Panc1 (cell line): Measurements from ENCODE around the gene KHDRBS1.
"Not testable (repeated sequence)": the region's sequence is repeated elsewhere in the genome, so short reads cannot be mapped to it uniquely, and the experiment has no call there.

Source experiments
- POLR2AphosphoS5 ChIP-seq: IDR thresholded peaks from 2 replicates; pipeline ENCODE4 v1.6.1; 2012; ENCODE audit warnings: mild to moderate bottlenecking, low read depth, low read length, moderate library complexity
- SIN3A ChIP-seq: IDR thresholded peaks from 2 replicates; pipeline ENCODE4 v1.6.1; 2012; ENCODE audit warnings: low read depth, mild to moderate bottlenecking, low read length, moderate library complexity, borderline replicate concordance; ENCODE audit not compliant: insufficient read depth
- TF ChIP-seq, protein P1 (sequence below): fragments of 450-650 bp; IDR thresholded peaks from 2 replicates; pipeline ENCODE4 v1.5.1; 2017; ENCODE audit warnings: mild to moderate bottlenecking

DNA sequence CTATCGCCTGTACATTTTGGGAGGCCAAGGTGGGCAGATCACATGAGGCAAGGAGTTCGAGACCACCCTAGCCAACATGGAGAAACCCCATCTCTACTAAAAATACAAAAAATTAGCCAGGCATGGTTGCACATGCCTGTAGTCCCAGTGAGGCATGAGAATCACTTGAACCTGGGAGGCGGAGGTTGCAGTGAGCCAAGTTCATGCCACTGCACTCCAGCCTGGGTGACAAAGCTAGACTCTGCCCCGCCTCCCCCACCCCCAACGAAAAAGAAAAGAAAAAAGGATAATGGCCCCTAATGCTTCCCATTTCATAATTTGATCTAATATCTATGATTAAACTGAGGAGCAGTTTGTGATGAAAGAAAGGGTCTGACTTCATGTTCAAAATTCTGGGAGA, 17.5 kb upstream of the KHDRBS1 start:
- TF ChIP-seq POLR2AphosphoS5, SIN3A: not testable (repeated sequence)
- TF ChIP-seq, protein P1, sequence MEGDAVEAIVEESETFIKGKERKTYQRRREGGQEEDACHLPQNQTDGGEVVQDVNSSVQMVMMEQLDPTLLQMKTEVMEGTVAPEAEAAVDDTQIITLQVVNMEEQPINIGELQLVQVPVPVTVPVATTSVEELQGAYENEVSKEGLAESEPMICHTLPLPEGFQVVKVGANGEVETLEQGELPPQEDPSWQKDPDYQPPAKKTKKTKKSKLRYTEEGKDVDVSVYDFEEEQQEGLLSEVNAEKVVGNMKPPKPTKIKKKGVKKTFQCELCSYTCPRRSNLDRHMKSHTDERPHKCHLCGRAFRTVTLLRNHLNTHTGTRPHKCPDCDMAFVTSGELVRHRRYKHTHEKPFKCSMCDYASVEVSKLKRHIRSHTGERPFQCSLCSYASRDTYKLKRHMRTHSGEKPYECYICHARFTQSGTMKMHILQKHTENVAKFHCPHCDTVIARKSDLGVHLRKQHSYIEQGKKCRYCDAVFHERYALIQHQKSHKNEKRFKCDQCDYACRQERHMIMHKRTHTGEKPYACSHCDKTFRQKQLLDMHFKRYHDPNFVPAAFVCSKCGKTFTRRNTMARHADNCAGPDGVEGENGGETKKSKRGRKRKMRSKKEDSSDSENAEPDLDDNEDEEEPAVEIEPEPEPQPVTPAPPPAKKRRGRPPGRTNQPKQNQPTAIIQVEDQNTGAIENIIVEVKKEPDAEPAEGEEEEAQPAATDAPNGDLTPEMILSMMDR, result not testable (repeated sequence)
